Fibroblast of skin of right biceps (primary cell): Measurements from ENCODE around the gene ACOD1.
"Not testable (repeated sequence)": the region's sequence is repeated elsewhere in the genome, so short reads cannot be mapped to it uniquely, and the experiment has no call there.

Source experiments
- DNase-seq: peaks from one replicate; pipeline ENCODE4 v3.0.0-alpha.2; 2013

Gene ACOD1

DNA sequence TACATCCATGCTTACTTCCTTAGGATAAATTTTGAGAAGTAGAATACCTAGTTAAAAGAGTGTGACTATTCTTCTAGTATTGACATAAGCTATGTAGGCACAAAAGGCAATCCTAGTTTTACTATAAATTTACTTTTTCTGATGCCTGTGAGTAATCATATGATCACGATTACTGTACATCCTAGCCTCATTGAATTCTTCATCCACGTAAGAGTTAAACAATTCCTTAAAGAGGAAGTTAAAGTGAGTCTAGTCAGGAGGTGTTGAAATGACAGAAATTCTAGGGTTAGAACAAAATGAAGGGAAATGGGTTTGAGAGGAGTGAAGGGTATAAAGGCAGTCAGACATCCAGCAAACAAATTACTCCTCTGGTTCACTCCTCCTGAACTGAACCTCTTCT, at the start of gene ACOD1:
Gene ACOD1 (plus strand): TSS at position 363 of the 400 bp plus-strand sequence. CDS start 48 bp downstream, outside the sequence.
- peak; percentile 24 for DNase-seq

DNA sequence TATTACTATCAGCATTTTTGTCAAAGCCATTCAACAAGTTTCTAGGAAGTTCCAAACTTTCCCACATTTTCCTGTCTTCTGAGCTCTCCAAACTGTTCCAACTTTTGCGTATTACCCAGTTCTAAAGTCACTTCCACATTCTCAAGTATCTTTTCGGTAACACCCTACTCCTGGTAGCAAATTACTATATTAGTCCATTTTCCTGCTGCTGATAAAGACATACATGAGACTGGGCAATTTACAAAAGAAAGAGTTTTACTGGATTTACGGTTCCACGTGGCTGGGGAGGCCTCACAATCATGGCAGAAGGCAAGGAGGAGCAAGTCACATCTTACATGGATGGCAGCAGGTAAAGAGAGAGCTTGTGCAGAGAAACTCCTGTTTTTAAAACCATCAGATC, 49.2 kb upstream of the ACOD1 start:
- not testable (repeated sequence) for DNase-seq

- peak; percentile 69 for DNase-seq
These were observed 44.7 kb upstream of the ACOD1 start for GRCh38 chr13:76903544-76904162.

- no peak for DNase-seq
These were observed 43.8 kb upstream of the ACOD1 start for GRCh38 chr13:76904507-76904906.

DNA sequence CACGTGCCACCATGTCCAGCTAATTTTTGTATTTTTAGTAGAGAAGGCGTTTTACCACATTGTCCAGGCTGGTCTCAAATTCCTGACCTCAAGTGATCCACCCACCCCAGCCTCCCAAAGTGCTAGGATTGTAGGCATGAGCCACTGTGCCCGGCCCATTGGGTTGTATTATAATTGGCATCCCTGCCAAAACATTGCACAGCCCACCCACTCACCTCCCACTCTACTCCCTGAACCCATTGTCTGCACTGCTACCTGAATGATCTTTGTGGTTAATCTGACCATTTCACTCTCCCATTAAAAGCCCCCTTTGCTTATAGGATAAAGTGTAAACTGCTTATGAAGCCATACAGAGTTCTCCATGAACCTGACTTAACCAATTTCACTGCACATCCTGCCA, 35.8 kb upstream of the ACOD1 start:
- no peak for DNase-seq

- DNase-seq, result peak; percentile 60
These were observed 34.4 kb upstream of the ACOD1 start for GRCh38 chr13:76913898-76914297.

DNA sequence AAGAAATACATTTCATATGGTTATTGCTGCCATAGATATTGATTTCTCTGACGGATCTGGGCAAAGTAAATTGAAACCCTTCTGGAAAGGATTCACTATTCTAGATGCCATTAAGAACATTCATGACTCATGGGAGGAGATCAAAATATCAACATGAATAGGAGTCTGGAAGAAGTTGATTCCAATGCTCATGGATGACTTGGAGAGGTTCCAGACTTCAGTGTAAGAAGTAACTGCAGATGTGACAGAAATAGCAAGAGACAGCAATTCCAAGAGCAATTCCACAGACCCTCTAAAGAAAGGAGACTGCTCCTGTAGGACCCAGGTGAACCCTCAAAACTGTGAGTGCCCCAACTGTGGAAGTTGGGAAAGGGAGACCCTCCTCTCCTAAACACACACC, 31.2 kb upstream of the ACOD1 start:
- DNase-seq, result peak; percentile 74

- DNase-seq, result peak; percentile 28
These were observed 30.4 kb upstream of the ACOD1 start for GRCh38 chr13:76917755-76918481.

DNA sequence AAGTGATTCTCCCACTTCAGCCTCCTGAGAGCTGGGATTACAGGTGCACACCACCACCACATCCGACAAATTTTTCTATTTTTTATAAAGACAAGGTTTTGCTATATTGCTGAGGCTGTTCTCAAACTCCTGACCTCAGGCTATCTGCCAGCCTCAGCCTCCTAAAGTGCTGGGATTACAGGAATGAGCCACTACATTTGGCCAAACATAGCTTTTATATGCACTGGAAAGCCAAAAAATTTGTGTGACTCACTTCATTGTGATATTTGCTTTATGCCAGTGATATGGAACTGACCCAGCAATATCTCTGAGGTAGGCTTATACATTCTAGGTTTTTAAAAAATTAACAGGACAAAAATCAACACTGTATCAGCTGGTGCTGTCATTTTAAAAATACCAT, 26.8 kb upstream of the ACOD1 start:
- peak; percentile 24 for DNase-seq

GRCh38 chr13:76925115-76925514, 23.2 kb upstream of the ACOD1 start:
- no peak for DNase-seq

DNA sequence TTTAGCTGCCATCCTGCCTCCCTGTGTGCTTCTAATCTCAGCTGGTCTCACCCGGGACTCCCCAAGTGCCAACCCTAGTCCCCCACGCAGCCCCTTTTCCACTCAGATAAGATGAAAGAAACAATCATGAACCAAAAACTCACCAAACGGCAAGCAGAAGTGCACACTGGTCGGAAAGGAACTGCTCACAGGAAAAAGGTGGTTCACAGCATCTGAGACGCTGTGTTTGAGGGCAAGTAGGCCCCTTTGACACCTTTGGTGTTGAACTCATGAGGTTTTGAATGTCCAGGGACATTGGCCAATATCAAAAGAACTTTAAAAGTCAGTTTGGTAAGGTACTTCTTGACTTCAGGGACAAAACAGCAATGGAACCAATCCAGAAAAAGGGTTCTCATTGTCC, 20.4 kb upstream of the ACOD1 start:
- DNase-seq, result no peak

DNA sequence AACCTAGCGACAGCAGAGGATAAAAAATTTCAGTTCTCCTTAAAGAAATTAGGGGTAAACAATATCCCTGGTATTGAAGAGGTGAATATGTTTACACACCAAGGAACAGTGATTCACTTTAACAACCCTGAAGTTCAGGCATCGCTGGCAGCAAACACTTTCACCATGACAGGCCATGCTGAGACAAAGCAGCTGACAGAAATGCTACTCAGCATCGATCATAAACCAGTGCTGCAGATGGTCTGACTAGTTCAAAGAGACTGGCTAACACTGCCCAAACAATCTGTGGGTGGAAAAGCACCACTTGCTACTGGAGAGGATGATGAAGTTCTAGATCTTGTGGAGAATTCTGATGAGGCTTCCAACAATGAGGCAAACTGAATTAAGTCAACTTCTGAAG, 19.9 kb upstream of the ACOD1 start:
- DNase-seq, result no peak

DNA sequence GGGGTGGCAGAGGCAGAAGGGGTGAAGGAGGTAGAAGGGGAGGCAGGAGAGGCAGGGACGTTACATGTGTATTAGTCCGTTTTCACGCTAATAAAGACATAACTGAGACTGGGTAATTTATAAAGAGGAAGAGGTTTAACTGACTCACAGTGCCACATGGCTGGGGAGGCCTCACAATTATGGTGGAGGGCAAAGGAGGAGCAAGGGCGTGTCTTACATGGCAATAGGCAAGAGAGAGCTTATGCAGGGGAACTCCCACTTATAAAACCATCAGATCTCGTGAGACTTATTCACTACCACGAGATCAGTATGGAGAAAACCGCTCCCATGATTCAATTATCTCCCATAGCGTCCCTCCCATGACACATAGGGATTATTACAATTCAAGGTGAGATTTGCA, 19.0 kb upstream of the ACOD1 start:
- DNase-seq, result no peak

- DNase-seq, result no peak
These were observed 18.4 kb upstream of the ACOD1 start for GRCh38 chr13:76929851-76930374.

DNA sequence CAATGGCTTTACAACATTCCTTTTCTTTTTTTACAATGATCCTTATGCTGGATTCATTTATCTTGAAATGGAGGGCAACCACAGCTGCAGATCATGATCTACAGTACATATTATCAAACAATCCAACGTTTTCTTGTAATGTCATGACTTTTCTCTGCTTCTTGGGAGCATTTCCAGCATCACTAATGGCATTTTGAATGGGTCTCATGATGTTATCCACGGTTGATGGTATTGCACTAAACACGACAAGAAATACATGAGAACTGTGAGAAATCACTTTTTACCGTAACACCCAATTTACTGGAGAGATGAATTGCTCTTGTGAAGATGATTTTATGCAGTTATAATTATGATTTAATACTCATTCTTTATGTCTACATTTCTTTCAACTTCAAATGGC, 16.2 kb upstream of the ACOD1 start:
- DNase-seq, result no peak

DNA sequence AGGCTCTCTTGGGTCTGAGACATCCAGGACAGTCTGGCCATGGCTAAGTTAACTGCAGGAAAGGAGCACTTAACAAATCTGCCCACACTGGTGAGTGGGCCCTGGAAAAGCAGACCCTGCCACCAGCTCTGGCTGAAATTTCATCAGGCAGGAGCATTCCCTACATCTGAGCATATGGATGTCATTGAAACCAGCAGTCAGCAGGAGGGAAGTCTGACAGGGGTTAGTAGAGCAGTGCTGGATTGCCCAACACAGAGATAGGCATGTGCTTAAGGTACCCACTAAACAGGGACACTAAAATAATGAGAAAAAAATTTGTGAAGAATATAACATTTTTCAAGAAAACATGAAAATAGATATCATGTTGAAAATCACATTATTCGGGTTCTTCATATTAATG, 13.6 kb upstream of the ACOD1 start:
- DNase-seq, result peak; percentile 21

DNA sequence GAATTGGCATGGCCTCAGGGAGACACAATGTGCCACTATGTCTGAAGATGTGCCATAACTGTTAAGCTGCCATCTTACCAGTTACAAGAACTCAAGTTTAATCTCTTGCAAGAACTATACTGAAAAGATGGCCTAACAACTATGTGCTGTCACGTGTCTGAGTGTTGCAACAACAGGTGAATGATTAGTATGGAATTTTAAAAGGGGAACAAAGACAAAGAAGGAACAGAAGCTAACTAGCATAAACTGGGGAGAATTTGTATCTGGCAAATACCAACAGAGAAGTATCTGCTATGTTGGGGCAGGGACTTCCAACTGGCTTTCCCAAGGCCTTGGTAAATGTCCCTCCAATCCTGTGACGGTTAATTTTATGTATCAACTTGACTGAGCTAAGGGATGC, 11.5 kb upstream of the ACOD1 start:
- no peak for DNase-seq

- peak; percentile 98 for DNase-seq
These were observed 11.0 kb upstream of the ACOD1 start for GRCh38 chr13:76937281-76937820.

DNA sequence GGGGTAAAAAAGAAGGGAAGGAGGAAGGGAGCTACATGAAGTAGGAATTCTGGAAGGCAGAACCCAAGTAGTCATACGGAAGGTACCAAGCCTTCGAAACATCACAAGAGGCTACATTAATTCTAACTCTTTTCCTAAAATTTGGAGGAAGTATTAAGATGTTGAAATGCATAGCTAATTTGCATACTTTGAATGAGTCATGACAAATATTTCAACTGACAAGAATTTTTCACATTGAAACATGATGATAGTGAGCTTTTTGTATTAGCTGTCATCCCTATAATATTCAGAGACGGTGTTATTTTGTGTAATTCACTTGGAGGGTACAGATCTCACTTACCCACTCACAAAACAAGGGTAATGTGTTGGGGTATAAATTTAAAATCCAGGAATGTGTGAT, 9.1 kb upstream of the ACOD1 start:
- peak; percentile 77 for DNase-seq

DNA sequence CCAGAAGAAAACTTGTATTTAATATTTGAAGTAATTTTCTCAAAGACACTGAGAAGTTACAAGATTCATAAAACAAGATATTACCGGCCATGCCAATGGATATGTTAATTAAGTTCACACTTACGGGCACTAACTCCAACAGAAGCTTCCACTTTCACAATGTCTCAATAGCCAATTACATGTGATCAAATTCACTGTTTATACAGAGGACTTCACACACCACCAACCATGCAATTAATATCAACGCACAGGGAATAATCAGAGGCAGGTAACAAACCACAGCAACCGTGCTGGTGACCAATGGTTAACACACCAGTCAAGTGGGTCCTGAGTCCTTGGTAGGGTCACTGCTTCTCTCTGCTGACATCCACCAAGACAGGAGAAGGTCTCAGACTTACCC, 5.9 kb upstream of the ACOD1 start:
- no peak for DNase-seq

DNA sequence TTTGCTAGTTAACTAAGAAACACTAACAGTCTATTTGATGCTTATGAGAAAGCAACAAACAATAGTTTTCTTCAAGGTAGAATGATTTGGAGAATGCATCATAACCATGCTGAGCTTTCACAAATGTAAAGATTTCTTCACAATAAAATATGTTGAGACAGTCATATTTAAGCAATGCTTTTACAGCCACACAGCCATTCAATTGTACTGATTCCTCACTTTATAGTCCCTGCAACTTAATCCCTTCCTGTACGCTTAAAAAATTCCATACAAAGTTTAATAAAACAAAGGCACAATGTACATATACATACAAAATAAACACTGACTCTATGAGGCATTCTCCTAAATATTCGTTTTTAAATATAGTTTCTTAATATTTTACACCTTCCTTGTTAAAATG, 4.7 kb upstream of the ACOD1 start:
- DNase-seq, result no peak

GRCh38 chr13:76944456-76944855, 3.9 kb upstream of the ACOD1 start:
- peak; percentile 58 for DNase-seq

- no peak for DNase-seq
These were observed 1.8 kb downstream of the ACOD1 start for GRCh38 chr13:76950101-76950500.

DNA sequence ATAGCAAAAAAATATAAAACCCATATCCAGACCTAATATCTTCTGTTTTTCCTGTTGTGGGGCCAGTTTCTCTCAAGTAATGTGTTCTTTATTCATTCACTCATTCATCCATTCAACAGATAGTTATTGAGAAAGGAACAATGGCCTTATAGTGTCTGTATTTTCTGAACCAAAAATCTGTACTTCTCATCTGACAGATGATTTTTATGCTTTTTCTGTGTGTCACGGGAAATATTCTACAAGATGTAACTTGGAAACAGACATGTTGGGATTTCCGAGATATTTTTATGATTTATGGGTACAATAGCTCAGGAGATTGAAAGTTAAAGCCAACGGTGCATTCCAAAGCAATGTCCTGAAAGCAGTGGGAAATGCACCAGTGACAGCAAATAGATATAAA, 5.7 kb downstream of the ACOD1 start:
- no peak for DNase-seq
